GM12892 (cell line): ENCODE data around the gene IMMP2L.

Experiments used
- DNase-seq: peaks from one replicate; pipeline ENCODE4 v3.0.0; 2011; ENCODE audit not compliant: insufficient read length
- FAIRE-seq: peaks from 2 replicates; lab custom pipeline; 2011; peaks lifted over from hg19 to GRCh38; lab: Jason Lieb, UNC
- POLR2A ChIP-seq: IDR thresholded peaks from 2 replicates; pipeline ENCODE4 v1.6.1; 2011; ENCODE audit warnings: low read depth, low read length, control low read depth
- POLR2AphosphoS5 ChIP-seq: IDR thresholded peaks from 2 replicates; pipeline ENCODE4 v1.6.1; 2011; ENCODE audit warnings: low read depth, low read length, control low read depth
- TAF1 ChIP-seq: IDR thresholded peaks from 2 replicates; pipeline ENCODE4 v1.6.1; 2011; ENCODE audit warnings: low read depth, mild to moderate bottlenecking, control low read depth, low read length, borderline replicate concordance

The IMMP2L gene

GRCh38 chr7:111438369-111439289, 123.7 kb downstream of the IMMP2L start:
- FAIRE-seq (no peak), DNase-seq (no peak)
- TF ChIP-seq TAF1 (no peak), POLR2AphosphoS5 (no peak), POLR2A (no peak)

GRCh38 chr7:111437736-111438135, 124.6 kb downstream of the IMMP2L start:
- DNase-seq = no peak
- TF ChIP-seq POLR2A (no peak), POLR2AphosphoS5 (no peak), TAF1 (no peak)
- FAIRE-seq = no peak

GRCh38 chr7:111436608-111437007, 125.7 kb downstream of the IMMP2L start:
- no peak for TF ChIP-seq POLR2A
- no peak for TF ChIP-seq POLR2AphosphoS5
- no peak for TF ChIP-seq TAF1
- no peak for DNase-seq
- FAIRE-seq = no peak

GRCh38 chr7:111433426-111433825, 128.9 kb downstream of the IMMP2L start:
- no peak for DNase-seq
- no peak for FAIRE-seq
- TF ChIP-seq POLR2AphosphoS5 (no peak), POLR2A (no peak), TAF1 (no peak)

DNA sequence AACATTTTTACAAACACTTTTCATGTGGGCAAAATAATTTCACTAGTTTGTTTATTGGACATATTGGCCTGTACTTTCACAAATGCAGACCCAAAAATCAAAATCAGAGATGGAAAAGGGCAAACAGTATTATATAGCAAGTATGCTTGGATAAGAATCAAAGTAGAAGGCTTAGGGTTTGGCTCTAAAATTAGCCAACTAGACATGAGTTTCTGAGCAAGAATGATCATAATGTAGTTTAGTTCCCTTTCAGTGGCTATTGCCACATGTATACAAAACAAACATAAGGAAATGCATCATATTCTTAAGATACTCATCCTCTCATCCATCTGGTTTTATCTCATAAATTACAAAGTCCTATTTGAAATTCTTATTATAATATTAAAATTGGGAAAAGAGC, 132.5 kb downstream of the IMMP2L start:
- FAIRE-seq (no peak), DNase-seq (no peak)
- TF ChIP-seq TAF1 (no peak), POLR2AphosphoS5 (no peak), POLR2A (no peak)

- DNase-seq (no peak), FAIRE-seq (no peak)
- TF ChIP-seq TAF1 (no peak), POLR2A (no peak), POLR2AphosphoS5 (no peak)
Measured at GRCh38 chr7:111424768-111425167, 137.5 kb downstream of the IMMP2L start.

- FAIRE-seq (no peak), DNase-seq (no peak)
- no peak for TF ChIP-seq POLR2A
- no peak for TF ChIP-seq TAF1
- no peak for TF ChIP-seq POLR2AphosphoS5
Measured at GRCh38 chr7:111414374-111414773, 147.9 kb downstream of the IMMP2L start.

GRCh38 chr7:111413739-111414138, 148.6 kb downstream of the IMMP2L start:
- DNase-seq (no peak), FAIRE-seq (no peak)
- TF ChIP-seq POLR2A = no peak
- TF ChIP-seq TAF1 = no peak
- TF ChIP-seq POLR2AphosphoS5 = no peak

DNA sequence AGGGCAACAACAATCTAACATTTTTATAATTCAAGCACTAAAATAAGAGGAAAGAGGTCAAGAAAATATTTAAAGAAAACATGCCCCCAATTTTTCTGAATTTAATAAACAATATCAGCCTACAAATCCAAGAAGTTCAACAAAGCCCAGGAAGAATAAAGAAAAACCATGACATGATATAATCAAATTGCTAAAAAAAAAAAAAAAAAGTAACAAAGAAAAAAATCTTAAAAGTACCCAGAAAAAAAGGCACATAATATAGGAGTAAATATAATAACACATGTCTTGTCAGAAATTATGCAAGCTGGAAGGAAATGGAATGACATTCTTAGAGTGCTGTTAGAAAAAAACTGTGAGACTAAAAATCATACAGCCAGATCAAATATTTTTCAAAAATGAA, 151.4 kb downstream of the IMMP2L start:
- TF ChIP-seq TAF1 (no peak), POLR2A (no peak), POLR2AphosphoS5 (no peak)
- FAIRE-seq (no peak), DNase-seq (no peak)

- FAIRE-seq = no peak
- DNase-seq = no peak
- no peak for TF ChIP-seq POLR2A
- TF ChIP-seq TAF1 = no peak
- no peak for TF ChIP-seq POLR2AphosphoS5
Measured at GRCh38 chr7:111409714-111410422, 152.4 kb downstream of the IMMP2L start.

DNA sequence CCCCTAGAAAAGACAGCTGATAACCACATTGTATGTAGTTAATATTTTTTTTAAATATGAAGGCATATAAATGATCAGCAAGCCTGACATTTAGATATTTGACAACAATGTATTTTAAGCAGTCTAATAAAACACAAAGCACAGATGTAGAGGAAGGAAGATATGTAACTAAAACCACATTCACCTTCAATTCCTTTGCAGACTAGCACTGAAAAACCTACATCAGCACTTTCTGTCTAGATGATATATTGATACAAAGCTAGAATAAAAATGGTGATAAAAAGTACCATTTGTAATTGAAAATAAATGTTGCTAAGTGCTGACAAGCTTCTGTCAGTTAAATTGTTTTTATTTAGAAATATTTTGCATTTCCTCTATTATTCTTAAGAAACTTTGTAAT, 153.6 kb downstream of the IMMP2L start:
- no peak for DNase-seq
- TF ChIP-seq TAF1 (no peak), POLR2AphosphoS5 (no peak), POLR2A (no peak)
- FAIRE-seq = no peak

GRCh38 chr7:111407258-111407657, 155.0 kb downstream of the IMMP2L start:
- no peak for FAIRE-seq
- no peak for DNase-seq
- TF ChIP-seq TAF1 (no peak), POLR2A (no peak), POLR2AphosphoS5 (no peak)
